GM12873 (cell line): ENCODE measurements around the gene PRELP.

ENCODE experiments used
- CTCF ChIP-seq: IDR thresholded peaks from 2 replicates; pipeline ENCODE4 v1.5.1; 2012; ENCODE audit warnings: low read depth, mild to moderate bottlenecking, moderate library complexity, low read length, control low read depth; ENCODE audit not compliant: insufficient read depth; ENCODE audit errors: missing control alignments

PRELP gene

GRCh38 chr1:203516184-203516583, 40.6 kb downstream of the PRELP start:
- TF ChIP-seq CTCF, result no peak

GRCh38 chr1:203516906-203517305, 41.3 kb downstream of the PRELP start:
- no peak for TF ChIP-seq CTCF

- no peak for TF ChIP-seq CTCF
These were observed 42.0 kb downstream of the PRELP start for GRCh38 chr1:203517426-203518110.

GRCh38 chr1:203518541-203518940, 42.9 kb downstream of the PRELP start:
- no peak for TF ChIP-seq CTCF

GRCh38 chr1:203519053-203519840, 43.6 kb downstream of the PRELP start:
- TF ChIP-seq CTCF, result no peak

GRCh38 chr1:203519896-203520295, 44.3 kb downstream of the PRELP start:
- TF ChIP-seq CTCF, result no peak

- no peak for TF ChIP-seq CTCF
These were observed 44.7 kb downstream of the PRELP start for GRCh38 chr1:203520315-203520714.
